Spleen (tissue), 11 donors: ENCODE data around the gene NXF3. TPM values are rescaled to one million over a fixed set of nuclear protein-coding genes. Genes with fewer than 3 reads are reported as not detected.

ENCODE experiments used
- DNase-seq: peaks from one replicate; pipeline ENCODE4 v3.0.0-alpha.2; 2020
- H3K27ac ChIP-seq, 8 donors: fragments of 200-600 bp; sonication (generic) in 7 of 8; 1 replicate in 4 of 8; 2 replicates in 4 of 8; pipeline versions ENCODE4 v1.5.0 to v1.8.0; 2016 to 2021; ENCODE audit warnings: inconsistent platforms in 4 of 8, mild to moderate bottlenecking in 4 of 8, moderate library complexity in 1 of 8
- H3K27me3 ChIP-seq, 7 donors: fragments of 200-600 bp; sonication (generic) in 6 of 7; replicated peaks in 1 of 7; 1 replicate in 4 of 7; 2 replicates in 3 of 7; pipeline versions ENCODE4 v1.5.0 to v1.8.0; 2016 to 2021; ENCODE audit warnings: inconsistent platforms in 3 of 7, mild to moderate bottlenecking in 1 of 7
- H3K36me3 ChIP-seq, 6 donors: fragments of 200-600 bp; sonication (generic) in 5 of 6; 1 replicate in 4 of 6; 2 replicates in 2 of 6; pipeline versions ENCODE4 v1.5.0 to v1.8.0; 2016 to 2021; ENCODE audit warnings: inconsistent platforms in 2 of 6
- H3K4me1 ChIP-seq, 6 donors: fragments of 200-600 bp; sonication (generic) in 5 of 6; 1 replicate in 3 of 6; 2 replicates in 3 of 6; pipeline versions ENCODE4 v1.5.0 to v1.8.0; 2016 to 2021; ENCODE audit warnings: inconsistent platforms in 3 of 6
- H3K4me3 ChIP-seq, 8 donors: fragments of 200-600 bp; sonication (generic) in 7 of 8; 1 replicate in 4 of 8; 2 replicates in 4 of 8; pipeline versions ENCODE4 v1.5.0 to v1.8.0; 2016 to 2021; ENCODE audit warnings: inconsistent platforms in 4 of 8, mild to moderate bottlenecking in 4 of 8, moderate library complexity in 2 of 8
- H3K9me3 ChIP-seq, 8 donors: fragments of 200-600 bp; sonication (generic) in 7 of 8; 1 replicate in 4 of 8; 2 replicates in 4 of 8; pipeline versions ENCODE4 v1.5.0 to v1.8.0; 2016 to 2021; ENCODE audit warnings: inconsistent platforms in 4 of 8
- POLR2A ChIP-seq, 3 donors: fragments of 450-650 bp; IDR thresholded peaks; one replicate each; pipeline ENCODE4 v1.5.1; 2017; ENCODE audit warnings: antibody characterized with exemption in 3 of 3, mild to moderate bottlenecking in 1 of 3
- POLR2AphosphoS5 ChIP-seq, 3 donors: sonication (generic); formaldehyde crosslinking; IDR thresholded peaks; one replicate each; pipeline ENCODE4 v1.5.1; 2017; ENCODE audit warnings: antibody characterized with exemption in 3 of 3
- WGBS, 5 donors: extraction: QIAGEN DNeasy Blood & Tissue Kit in 3 of 5; methylation state at CpG; one replicate each; pipeline versions ENCODE4 v1.1.5 to v1.1.7; 2013 to 2018; 5-methylcytosine and 5-hydroxymethylcytosine counted together
- intact Hi-C: fragments of 100-400 bp; cut with DNase I; formaldehyde crosslinking; loops from one replicate; pipeline ENCODE4 v1.15.0; 2023; ENCODE audit warnings: low total_unique reads
- polyA plus RNA-seq, 3 donors: library from polyadenylated mRNA; stranded (reverse); fragments of 200-250 nt; gene quantifications; one replicate each; pipeline ENCODE4 v1.2.1, GENCODE V29; 2013
- total RNA-seq, 7 donors: library from RNA; depleted of rRNA in 3 of 7; stranded (reverse); fragments of >200 nt in 3 of 7; fragmentation: NEBNext Ultra II Directional in 4 of 7; extraction: Animal tissue kit (Norgen Biotek cat#: 25700) in 4 of 7; gene quantifications; one replicate each; pipeline versions ENCODE4 v1.1.0 to v1.2.1, GENCODE V29; 2016 to 2021
- TF ChIP-seq, protein P1 (sequence below), 11 experiments: fragments of 200-600 bp in 7 of 11; fragments of 450-650 bp in 4 of 11; sonication (generic) in 4 of 11; IDR thresholded peaks in 8 of 11; conservative IDR thresholded peaks in 3 of 11; 1 replicate in 7 of 11; 2 replicates in 4 of 11; pipeline versions ENCODE4 v1.4.0 to v1.8.0; 2016 to 2021; ENCODE audit warnings: antibody characterized with exemption in 11 of 11, inconsistent platforms in 4 of 11, mild to moderate bottlenecking in 1 of 11
- donor health status: healthy with polysubstance abuse.
- donor health status: DM: no; HTN: no; CAD: no; lungs with moderate emphysema.
- donor health status: DM: no; HTN: no; CAD: no.
- donor health status: Bipolar disorder and iron deficiency.
- donor health status: healthy.
- donor health status: DM: no; HTN: no; CAD: no.
- donor health status: DM: yes; HTN: yes; CAD: no.

Gene NXF3
- total and polyA plus RNA-seq, 10 donors = 0.26 to 1.8 (median 0.64) TPM

DNA sequence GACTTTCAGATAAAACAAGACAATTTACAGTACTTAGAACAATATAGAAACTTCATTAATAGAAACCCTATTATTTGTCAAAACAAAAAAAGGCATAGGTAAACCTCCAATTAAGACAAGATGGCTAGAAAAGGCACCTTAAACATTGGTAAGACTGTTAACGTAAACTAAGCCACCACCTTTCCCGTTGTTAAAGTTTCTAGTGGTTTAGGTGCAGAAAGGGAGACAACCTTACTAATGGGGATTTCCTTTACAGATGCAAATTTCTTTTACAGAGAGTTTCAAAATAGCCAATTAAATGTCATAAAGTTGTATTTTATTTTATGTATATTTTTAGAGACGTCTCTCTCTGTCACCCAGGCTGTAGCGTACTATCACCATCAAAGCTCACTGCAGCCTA is 7.5 kb upstream of the NXF3 start:
- Histone ChIP-seq H3K27ac (no peak overlapping the region), H3K36me3 (no peaks in the 10 kb centered on the region), H3K9me3 (no peaks in the 10 kb centered on the region), H3K27me3 (no peaks in the 10 kb centered on the region), H3K4me3 (no peak overlapping the region), H3K4me1 (no peaks in the 10 kb centered on the region)
- 81 to 93% (median 88%) methylated on average over 4 of the region's 4 CpGs for WGBS, 5 donors
- TF ChIP-seq, protein P1, sequence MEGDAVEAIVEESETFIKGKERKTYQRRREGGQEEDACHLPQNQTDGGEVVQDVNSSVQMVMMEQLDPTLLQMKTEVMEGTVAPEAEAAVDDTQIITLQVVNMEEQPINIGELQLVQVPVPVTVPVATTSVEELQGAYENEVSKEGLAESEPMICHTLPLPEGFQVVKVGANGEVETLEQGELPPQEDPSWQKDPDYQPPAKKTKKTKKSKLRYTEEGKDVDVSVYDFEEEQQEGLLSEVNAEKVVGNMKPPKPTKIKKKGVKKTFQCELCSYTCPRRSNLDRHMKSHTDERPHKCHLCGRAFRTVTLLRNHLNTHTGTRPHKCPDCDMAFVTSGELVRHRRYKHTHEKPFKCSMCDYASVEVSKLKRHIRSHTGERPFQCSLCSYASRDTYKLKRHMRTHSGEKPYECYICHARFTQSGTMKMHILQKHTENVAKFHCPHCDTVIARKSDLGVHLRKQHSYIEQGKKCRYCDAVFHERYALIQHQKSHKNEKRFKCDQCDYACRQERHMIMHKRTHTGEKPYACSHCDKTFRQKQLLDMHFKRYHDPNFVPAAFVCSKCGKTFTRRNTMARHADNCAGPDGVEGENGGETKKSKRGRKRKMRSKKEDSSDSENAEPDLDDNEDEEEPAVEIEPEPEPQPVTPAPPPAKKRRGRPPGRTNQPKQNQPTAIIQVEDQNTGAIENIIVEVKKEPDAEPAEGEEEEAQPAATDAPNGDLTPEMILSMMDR (IDR thresholded peaks at IDR 0.05 in 8 of 11, conservative IDR thresholded peaks at IDR 0.05 in 3 of 11) = no peak
- TF ChIP-seq POLR2AphosphoS5 (IDR thresholded peaks at IDR 0.05) (no peak), POLR2A (IDR thresholded peaks at IDR 0.05) (no peak)
- intact Hi-C loops = no loop called here
- no peak for DNase-seq

DNA sequence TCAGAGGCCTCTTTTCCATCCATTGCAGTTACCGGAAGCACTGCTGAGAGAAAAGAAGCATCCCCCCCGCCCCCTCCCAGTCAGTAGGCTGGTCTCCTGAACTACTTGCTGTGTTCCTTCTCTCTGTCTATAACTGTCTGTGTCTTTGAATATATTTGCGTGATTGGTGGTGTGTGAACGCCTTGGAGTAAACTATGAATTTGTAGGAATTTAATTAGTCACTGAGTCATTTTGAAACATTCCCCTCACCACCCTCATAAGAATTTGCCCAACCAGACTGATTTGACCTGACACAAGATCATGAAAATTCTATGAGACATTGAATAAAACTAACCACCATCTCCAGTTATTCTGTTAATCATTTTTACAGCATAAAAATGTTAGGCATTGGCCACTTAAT is 6.7 kb upstream of the NXF3 start:
- Histone ChIP-seq H3K27me3 (no peaks in the 10 kb centered on the region), H3K27ac (no peak overlapping the region), H3K4me1 (no peaks in the 10 kb centered on the region), H3K4me3 (no peak overlapping the region), H3K9me3 (no peaks in the 10 kb centered on the region), H3K36me3 (no peaks in the 10 kb centered on the region)
- intact Hi-C loops = no loop called here
- no peak for DNase-seq
- TF ChIP-seq, protein P1 (IDR thresholded peaks at IDR 0.05 in 8 of 11, conservative IDR thresholded peaks at IDR 0.05 in 3 of 11) = no peak
- TF ChIP-seq POLR2AphosphoS5 (IDR thresholded peaks at IDR 0.05) (no peak), POLR2A (IDR thresholded peaks at IDR 0.05) (no peak)
- 68 to 96% (median 82%) methylated on average over 4 of the region's 4 CpGs for WGBS, 5 donors

DNA sequence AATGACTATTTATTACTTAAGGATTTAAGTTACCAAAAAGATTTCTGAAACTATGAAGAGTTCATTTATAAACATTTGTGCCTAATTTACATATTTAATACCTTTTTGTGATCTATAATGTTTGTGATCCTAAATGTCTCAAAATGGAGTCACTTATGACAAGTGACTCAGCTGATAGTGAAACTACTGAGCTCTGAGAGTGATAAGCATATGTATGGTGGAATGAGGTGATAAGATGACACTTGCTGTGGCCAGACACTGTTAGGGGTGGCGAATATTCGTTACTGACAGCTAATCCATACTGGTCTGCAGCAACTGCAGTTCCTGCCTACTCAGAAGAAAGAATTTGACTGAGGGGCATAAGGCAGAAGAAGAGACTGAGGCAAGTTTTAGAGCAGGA is 5.5 kb upstream of the NXF3 start:
- 66 to 89% (median 80%) methylated on average over 2 of the region's 2 CpGs for WGBS, 5 donors
- H3K4me1 ChIP-seq = no peaks in the 10 kb centered on the region
- intact Hi-C loops = no loop called here
- DNase-seq = no peak
- H3K27me3 ChIP-seq = no peaks in the 10 kb centered on the region
- no peaks in the 10 kb centered on the region for H3K36me3 ChIP-seq
- H3K4me3 ChIP-seq = no peak overlapping the region
- no peak overlapping the region for H3K27ac ChIP-seq
- TF ChIP-seq POLR2A (IDR thresholded peaks at IDR 0.05) (no peak), POLR2AphosphoS5 (IDR thresholded peaks at IDR 0.05) (no peak)
- TF ChIP-seq, protein P1 (IDR thresholded peaks at IDR 0.05 in 8 of 11, conservative IDR thresholded peaks at IDR 0.05 in 3 of 11) = no peak
- H3K9me3 ChIP-seq = no peaks in the 10 kb centered on the region

DNA sequence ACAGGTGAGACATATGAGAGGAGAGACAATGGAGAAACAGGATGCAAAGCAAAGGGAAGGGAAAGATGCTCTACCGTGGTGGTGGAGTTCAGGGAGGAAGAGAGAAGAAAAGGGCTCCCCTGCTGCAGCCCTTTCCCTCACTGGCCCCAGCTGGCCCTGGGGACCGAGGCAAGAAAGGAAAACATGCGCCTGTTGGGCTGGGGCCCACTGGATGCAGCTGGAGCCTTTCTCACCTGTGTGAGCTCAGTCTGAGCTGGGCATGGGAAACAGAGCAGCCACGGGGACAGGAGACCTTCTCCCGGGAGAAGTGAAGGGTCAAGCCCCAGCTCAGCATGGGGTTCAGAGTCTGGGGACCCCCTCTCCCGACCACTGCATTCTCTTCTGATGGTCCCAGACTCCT is 11.9 kb downstream of the NXF3 start:
- Histone ChIP-seq H3K27ac (no peak overlapping the region), H3K27me3 (peaks cover 0 to 13% (median 0%) of the 10 kb centered on the region in 7 donors), H3K4me1 (no peaks in the 10 kb centered on the region), H3K36me3 (no peaks in the 10 kb centered on the region), H3K4me3 (no peak overlapping the region), H3K9me3 (no peaks in the 10 kb centered on the region)
- no peak for DNase-seq
- WGBS, 5 donors = 66 to 75% (median 71%) methylated on average over 1 to 6 of the region's 6 CpGs
- TF ChIP-seq POLR2AphosphoS5 (IDR thresholded peaks at IDR 0.05) (no peak), POLR2A (IDR thresholded peaks at IDR 0.05) (no peak)
- TF ChIP-seq, protein P1 (IDR thresholded peaks at IDR 0.05 in 8 of 11, conservative IDR thresholded peaks at IDR 0.05 in 3 of 11) = no peak
- intact Hi-C loops = no loop called here
